Measurements from ENCODE around the gene SPATA9. TPM values are rescaled to one million over a fixed set of nuclear protein-coding genes. Genes with fewer than 3 reads are reported as not detected.

SPATA9 gene, protein sequence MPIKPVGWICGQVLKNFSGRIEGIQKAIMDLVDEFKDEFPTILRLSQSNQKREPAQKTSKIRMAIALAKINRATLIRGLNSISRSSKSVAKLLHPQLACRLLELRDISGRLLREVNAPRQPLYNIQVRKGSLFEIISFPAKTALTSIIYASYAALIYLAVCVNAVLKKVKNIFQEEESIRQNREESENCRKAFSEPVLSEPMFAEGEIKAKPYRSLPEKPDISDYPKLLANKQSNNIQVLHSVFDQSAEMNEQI
- 0.18 TPM in 1 of 2 replicates, not detected in the other for total RNA-seq

GRCh38 chr5:95682891-95683290 is at the start of gene SPATA9:
SPATA9 (minus strand) TSS chr5:95682991; CDS start chr5:95682854, 137 bp downstream.

DNA sequence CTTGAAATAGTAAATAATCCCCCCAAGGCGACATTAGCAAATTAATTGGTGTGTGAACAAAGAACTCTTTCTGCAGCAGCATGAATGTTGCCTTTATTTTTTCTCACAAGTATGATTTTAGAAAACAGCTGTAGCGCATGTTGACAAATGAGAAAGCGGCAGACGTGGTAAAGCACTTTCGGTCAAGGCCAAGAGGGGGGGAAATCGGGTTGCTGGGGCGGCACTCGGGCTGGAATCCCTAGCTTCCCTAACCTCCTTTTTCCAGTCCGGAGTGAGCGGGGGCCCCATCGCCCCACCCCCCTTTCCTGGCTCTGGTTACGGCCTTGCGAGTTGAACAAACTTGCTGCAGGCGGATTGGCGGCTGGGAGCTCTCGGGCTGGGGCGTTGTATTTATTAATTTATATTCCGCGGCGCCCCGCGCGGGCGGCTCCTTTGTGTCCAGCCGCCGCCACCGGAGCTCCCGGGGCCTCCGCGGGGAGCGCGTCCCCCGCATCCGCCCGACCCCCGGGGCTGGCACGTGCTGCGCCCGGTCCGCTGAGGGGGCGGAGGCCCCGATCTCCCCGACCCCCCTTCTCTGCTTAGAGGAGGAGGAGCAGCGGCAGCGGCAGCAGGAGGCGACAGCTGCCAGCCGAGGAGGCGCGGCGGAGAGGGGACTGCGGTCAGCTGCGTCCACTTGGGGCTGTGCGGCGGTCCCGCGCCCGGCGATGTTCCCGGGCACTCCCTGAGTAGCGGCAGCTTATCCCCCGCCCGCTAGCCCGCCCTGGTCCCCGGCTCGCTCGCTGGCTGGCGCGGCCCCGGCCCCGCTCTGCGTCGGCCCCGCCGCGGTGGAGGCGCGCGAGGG is 48.2 kb upstream of the SPATA9 start, which contains the start of gene RHOBTB3:
Gene RHOBTB3, plus strand, starts transcription at position 607 of the 841 bp plus-strand sequence. CDS start 347 bp downstream, outside the sequence.

DNA sequence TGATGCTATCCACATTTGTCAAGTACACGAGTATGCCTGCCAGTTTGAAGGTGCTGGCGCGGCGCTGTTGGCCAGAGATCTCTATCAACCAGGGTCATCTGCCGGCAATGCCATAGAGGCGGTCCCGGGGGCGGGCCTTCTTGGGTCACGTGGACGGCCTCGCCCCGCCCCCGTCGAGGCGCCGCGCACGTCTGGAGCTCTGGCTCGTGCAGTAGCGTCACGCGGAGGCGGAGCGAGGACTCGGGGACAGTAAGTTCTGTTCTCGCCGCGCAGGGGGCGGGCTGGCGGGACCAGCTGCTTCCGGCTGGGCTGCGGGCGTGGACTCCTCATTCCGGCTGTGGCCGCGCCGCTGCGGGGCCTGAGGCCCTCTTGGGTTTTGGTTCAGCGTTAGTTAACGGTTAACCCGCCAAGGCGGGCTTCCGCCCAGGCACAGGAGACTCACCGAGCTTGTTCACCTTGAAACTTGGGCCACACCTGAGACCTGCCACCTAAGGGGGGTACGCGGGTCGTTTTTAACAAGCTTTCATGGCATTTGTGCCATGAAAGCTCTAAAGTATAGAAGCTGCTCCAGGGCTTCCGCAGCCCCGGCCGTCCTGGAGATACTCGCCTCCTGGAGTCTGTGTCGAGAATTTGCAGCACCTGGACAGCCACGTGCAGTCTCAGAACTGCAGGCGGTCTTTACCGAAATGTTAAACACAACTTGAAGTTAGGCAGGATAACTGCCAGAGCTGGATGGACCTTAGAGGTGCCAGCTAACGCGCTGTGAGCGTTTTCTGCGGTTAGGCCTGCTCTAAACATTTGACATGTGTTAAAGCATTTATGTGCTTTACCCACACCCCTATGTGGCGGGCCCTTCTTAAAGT is 36.0 kb downstream of the SPATA9 start, which contains the start of gene RFESD:
Gene RFESD, plus strand, starts transcription at position 209 of the 863 bp plus-strand sequence. CDS start 5,495 bp downstream, outside the sequence.

GRCh38 chr5:95620030-95620869 is 62.5 kb downstream of the SPATA9 start, which contains the start of gene GPR150:
GPR150 (plus strand) TSS chr5:95620087; CDS start chr5:95620276, 189 bp downstream.

Other genes starting within 250 kb of the SPATA9 start
- 113 and 154 TPM in 2 replicates for gene SKIC3, start 128.0 kb downstream of the SPATA9 start, total RNA-seq
- 7.3 and 14.2 TPM in 2 replicates for gene ARSK, start 127.9 kb downstream of the SPATA9 start, total RNA-seq
- gene GPR150, start 62.9 kb downstream of the SPATA9 start, total RNA-seq, result 0.18 and 0.19 TPM in 2 replicates
- gene RFESD, start 36.2 kb downstream of the SPATA9 start, total RNA-seq, result 1.3 and 1.7 TPM in 2 replicates
- gene RHOBTB3, start 48.3 kb upstream of the SPATA9 start, total RNA-seq, result 64.1 and 91.1 TPM in 2 replicates
- gene GLRX, start 139.7 kb upstream of the SPATA9 start, total RNA-seq, result 15.8 and 19.6 TPM in 2 replicates

Measured in endothelial cell of coronary artery (primary cell).